RPMI7951 (cell line): Measurements from ENCODE around the gene IMMP2L. TPM values are rescaled to one million over a fixed set of nuclear protein-coding genes. Genes with fewer than 3 reads are reported as not detected.

Experiments
- DNase-seq: peaks from one replicate; pipeline ENCODE4 v3.0.0-alpha.2; 2012; ENCODE audit warnings: low read depth
- total RNA-seq: library from RNA; depleted of rRNA; stranded (reverse); fragments of >200 nt; shearing (Covaris generic); gene quantifications from 2 replicates; pipeline ENCODE4 v1.2.3, GENCODE V29; 2014

Gene IMMP2L
- total RNA-seq, 1 experiment from 2014 or later, result 10.5 TPM

DNA sequence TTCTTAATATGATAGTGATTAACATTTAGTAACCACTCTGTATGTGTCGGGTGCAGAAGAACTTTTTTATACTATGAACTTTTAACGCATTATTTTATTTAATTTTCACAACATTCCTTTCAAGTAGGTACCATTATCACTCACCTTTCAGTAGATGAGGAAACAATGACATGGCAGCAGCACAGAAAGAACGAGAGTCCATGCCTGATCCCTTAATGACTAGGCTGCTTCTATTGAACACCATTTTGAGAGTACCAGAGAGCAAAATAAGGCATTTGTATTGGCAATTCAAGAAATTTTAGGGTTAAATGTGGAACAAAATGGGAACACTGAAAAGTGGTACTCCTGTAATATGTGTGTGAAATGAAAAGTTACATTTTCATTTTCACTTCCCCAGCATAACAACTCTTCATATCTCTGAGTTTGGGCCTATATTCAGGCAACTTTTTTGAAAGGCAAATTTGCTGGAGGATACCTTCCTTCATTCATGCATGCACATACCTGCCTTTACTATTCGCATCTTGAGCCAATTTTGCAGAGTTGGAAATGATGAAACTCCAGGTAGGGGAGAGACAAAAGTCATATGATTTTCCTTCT is 458.5 kb downstream of the IMMP2L start:
- no peak for DNase-seq

GRCh38 chr7:111103136-111103535 is 459.2 kb downstream of the IMMP2L start:
- no peak for DNase-seq

GRCh38 chr7:111101856-111102646 is 460.2 kb downstream of the IMMP2L start:
- no peak for DNase-seq

DNA sequence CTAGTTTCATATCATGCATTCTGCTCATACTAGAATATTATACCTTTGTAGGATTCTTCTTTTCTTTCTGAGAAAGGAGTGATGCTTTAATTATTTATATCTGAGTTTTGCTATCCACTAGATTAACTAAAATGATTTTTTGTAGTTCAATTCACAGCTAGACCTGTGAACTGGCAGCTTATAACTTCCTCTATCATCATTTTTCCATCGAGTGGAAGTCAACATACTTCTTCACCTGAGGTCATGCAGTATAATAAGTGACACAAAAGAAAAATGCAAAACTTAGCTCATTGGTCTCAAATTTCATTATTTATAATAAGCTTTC is 463.4 kb downstream of the IMMP2L start:
- DNase-seq, result no peak

DNA sequence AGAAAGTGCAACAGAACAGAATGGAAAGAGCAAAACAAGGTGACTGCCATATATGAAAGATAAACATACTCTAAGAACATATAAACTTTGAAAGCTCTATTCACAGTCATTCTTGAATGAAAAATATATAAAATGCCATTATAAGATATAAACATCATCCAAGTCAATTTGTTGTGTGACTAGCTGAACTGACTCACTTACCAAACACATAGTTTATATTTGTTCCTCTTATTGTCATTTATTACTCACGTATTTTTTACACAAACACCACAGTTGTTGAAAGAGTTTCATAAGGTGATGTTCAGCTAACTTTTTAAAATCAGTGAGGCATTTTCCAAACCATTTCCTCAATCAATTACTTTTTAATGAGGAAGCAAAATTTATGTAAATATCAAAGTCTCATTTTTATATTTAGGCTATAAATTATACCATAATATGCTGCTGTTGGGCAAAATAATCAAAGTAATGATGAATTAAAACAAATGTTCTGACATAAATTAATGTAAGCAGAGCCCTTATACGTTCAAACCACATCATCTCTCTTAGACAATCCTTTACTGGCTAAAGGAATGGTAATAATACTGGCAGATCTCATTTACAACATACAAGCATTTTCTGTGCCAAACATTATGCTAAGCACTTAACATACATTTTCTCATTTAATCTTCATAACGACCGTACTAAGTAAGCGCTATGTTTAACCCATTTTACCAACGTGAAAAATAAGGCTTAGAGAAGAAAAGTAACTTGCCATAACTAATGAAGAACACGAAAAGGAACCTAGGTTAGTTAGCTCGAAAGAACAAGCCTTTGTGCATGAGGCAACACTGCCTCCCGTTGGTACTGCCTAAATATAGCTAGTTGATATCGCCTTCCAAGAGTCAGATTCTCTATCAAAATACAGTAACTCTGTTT is 464.0 kb downstream of the IMMP2L start:
- no peak for DNase-seq

DNA sequence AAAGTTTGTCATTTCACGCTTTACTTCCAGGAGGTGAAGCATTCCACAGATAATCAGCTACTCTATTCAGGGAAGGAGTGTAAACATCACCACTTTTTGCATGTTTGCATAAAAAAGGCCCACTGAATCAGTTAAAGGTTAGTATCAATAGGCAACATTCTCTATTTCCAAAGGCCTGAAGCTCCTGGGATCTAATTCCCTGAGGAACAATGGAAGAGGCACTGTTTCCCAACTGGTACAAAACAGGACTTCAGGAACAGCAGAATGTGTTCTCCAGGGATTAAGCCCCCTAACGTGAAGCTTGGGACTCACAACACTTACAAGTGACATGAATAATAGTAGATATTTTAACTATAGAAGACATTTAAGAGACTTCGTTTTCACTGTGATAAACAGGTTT is 465.3 kb downstream of the IMMP2L start:
- no peak for DNase-seq

- no peak for DNase-seq
These were observed 467.9 kb downstream of the IMMP2L start for GRCh38 chr7:111094419-111094818.

DNA sequence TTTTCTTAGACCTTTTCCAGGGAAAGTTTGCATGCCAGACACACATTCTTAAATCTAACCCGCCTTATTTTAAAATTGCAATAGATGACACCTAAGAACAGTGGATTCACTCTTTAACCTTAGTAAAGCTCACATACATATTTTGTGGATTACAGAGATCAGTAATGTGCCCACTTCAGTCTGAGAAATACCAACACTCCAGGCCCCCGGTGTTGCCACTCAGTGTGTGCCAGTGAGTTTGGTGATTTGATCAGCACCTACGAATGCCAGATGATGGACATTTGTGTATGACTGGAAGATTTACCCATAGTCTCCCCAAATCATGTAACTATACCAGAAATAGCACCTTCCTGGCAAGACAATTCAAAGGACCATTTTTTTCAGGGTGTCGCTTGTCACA is 468.8 kb downstream of the IMMP2L start:
- DNase-seq, result no peak

- DNase-seq, result no peak
These were observed 469.7 kb downstream of the IMMP2L start for GRCh38 chr7:111092406-111093236.

DNA sequence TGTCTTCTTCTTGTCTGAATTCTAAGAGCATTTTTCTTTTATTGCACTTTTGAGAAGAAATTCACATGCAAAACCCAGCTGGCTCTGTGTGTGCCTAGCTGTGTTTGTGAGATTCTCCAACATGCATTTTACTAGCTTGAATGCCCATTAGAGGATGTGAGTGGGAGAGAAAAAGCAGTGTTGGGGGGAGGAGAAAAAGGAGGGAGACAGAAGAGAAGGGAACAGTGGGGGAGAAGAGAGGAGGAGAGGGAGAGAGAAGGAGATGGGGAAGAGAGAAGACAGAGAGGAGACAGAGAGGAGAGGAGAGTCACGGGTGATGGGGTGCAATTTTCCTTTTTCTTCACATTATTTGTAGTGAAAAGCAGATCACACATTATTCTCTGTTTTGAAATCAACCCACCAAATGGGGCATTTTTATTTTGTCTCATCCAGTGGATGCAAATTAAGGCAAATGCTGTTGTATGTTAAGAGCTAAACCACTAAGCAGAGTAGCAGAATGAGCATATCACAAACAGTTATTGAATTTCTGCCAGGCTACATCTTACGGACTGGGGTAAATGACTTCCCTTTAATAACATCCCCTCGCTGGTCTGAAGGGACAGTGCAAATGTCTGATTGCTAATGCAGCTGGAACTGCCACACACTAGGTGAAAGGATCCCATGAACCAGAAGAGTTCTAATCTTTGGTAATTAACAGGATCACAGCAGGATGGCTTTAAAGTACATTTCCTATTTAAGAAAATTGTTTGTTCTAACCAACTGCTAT is 470.5 kb downstream of the IMMP2L start:
- no peak for DNase-seq

DNA sequence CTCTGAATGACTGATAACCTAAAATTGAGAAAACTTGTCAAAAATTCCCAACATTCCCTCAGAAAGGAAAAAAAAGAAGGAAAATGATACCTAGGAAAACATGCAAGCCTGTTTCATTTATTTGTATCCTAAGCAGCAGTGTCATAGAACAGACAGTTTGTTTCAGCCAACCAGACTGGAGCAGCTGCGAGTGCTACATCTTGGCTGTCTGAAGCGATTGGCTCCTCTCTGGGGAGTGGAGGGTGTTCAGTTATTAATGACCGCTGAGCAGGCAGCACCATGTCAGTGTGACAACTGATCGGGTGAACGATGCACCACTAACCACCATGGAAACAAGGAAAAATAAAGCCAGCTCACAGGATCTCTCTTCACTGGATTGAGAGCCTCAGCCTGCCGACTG is 471.4 kb downstream of the IMMP2L start, which contains the start of gene LRRN3:
Gene LRRN3, plus strand, starts transcription at position 282 of the 400 bp plus-strand sequence. CDS start 31,646 bp downstream, outside the sequence.
- DNase-seq, result peak; percentile 59

GRCh38 chr7:111089822-111090426 is 472.4 kb downstream of the IMMP2L start:
- DNase-seq, result peak; percentile 52

- no peak for DNase-seq
These were observed 474.0 kb downstream of the IMMP2L start for GRCh38 chr7:111088328-111088727.

DNA sequence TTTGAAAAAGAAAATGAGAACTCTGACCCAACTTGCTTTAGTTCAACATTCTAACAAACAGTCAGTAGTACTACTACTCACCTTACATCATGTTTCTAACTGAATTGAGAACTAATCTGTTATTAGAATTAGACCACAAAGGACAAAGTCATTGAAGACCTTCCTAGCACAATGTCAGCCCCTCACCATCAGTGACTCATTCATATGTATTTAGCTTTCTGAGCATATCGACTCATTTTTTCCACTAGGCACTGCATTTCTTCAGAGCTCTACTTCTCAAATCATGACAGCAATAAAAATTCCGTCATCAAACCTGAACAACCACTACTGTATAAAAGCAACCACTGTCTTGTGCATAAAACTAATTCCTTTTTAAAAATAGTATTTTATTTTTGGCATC is 475.8 kb downstream of the IMMP2L start:
- DNase-seq, result no peak

GRCh38 chr7:111085356-111085755 is 476.9 kb downstream of the IMMP2L start:
- no peak for DNase-seq

DNA sequence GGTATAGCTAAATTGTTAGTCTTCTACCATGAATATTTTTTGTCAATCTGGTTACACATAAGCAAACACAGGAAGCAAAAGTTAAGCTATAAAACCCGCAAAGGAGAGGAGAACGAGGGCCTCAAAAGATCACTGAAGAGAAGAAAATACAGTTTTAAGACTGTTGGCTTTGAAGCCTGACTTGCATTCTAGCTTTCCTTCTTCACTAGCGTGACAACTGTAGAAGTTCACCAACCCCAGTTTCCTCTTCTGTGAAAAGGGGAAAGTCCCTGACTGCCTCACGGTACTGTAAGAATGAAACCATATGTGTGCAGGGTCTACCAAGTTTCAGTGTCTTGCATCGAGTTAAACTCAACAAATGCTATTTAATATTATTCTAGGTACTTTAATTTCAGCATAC is 478.9 kb downstream of the IMMP2L start:
- peak; percentile 70 for DNase-seq

DNA sequence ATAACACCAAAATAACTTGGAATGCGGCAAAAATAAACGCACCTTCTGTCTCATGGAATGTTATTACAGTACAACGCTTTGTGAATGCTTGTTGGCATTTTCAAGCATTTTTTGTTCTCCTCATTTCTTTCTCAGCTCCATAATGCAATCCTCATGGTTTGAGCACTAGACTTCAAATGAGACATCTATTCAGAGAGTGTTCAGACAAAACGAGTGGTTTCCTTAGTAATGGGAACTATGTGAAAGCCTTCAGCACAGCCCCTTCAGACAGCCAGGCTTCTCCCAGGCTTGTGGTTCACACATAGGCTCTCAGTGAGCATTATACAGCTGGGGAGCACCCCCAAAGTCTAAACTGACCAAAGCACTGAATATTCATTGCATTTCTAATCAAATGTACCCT is 479.9 kb downstream of the IMMP2L start:
- DNase-seq, result peak; percentile 37

DNA sequence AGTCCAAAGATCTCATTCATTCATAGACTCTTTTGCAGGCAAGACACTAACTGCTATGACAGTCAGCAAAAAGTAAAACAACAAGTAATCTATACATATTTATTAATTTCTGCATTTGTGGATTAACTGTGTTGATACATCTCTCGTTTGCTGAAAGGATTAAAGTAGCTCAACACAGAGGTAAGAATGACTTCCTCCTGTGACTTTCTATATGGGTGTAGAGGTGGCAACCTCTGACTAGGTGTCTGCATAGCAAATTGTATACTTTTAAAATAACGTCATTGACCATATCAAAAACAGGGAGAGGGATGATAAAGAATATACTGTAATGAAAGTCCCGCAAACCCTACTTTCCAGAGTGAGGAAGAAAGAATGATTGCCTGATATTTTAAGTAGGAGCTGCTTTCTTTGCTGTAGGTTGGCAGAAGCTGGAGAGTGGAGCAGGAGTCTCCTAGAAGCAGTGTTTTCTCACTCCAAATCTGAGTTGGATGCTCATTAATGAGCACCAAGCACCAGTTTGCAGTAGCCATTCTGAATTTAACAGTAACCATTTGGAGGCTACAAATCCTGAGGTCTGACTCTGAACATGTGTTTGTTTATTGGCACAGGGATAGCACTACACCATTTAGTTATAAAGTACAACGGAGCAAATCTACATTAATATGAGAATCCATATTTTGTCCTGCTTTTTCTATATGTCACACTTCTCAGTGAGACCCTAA is 480.6 kb downstream of the IMMP2L start:
- no peak for DNase-seq

GRCh38 chr7:111080495-111081105 is 481.7 kb downstream of the IMMP2L start:
- DNase-seq, result no peak
